Prostate gland (tissue), 2 donors: Measurements from ENCODE around the gene FSTL5.

Source experiments
- CTCF ChIP-seq, 4 experiments: fragments of 200-600 bp in 2 of 4; fragments of 450-650 bp in 2 of 4; sonication (generic) in 2 of 4; IDR thresholded peaks; 1 replicate in 3 of 4; 2 replicates in 1 of 4; pipeline ENCODE4 v1.5.1; 2016 to 2019; ENCODE audit warnings: antibody characterized with exemption in 4 of 4, mild to moderate bottlenecking in 2 of 4, moderate library complexity in 2 of 4
- POLR2A ChIP-seq: fragments of 450-650 bp; IDR thresholded peaks from one replicate; pipeline ENCODE4 v1.6.1; 2016; ENCODE audit warnings: antibody characterized with exemption, mild to moderate bottlenecking

GRCh38 chr4:161642708-161643107 is 521.1 kb downstream of the FSTL5 start:
- TF ChIP-seq CTCF (IDR thresholded peaks at IDR 0.05) = no peak
- TF ChIP-seq POLR2A = no peak
